Sigmoid colon (tissue), 7 donors: ENCODE data around the gene PSMD3. TPM values are rescaled to one million over a fixed set of nuclear protein-coding genes. Genes with fewer than 3 reads are reported as not detected.

ENCODE experiments used
- DNase-seq: peaks from one replicate; pipeline ENCODE4 v3.0.0-alpha.2; 2019
- H3K27ac ChIP-seq, 4 donors: fragments of 200-600 bp; sonication (generic); one replicate each; pipeline ENCODE4 v1.5.1; 2016 to 2019; ENCODE audit warnings: mild to moderate bottlenecking in 1 of 4
- H3K27me3 ChIP-seq, 3 donors: fragments of 200-600 bp; sonication (generic); one replicate each; pipeline ENCODE4 v1.5.1; 2019; ENCODE audit warnings: mild to moderate bottlenecking in 1 of 3
- H3K36me3 ChIP-seq, 4 donors: fragments of 200-600 bp; sonication (generic); one replicate each; pipeline ENCODE4 v1.5.1; 2016 to 2019
- H3K4me1 ChIP-seq, 4 donors: fragments of 200-600 bp; sonication (generic); one replicate each; pipeline ENCODE4 v1.5.1; 2017 to 2019
- H3K4me3 ChIP-seq, 4 donors: fragments of 200-600 bp; sonication (generic); one replicate each; pipeline ENCODE4 v1.5.1; 2017 to 2019; ENCODE audit warnings: mild to moderate bottlenecking in 2 of 4, moderate library complexity in 1 of 4
- H3K9me3 ChIP-seq, 4 donors: fragments of 200-600 bp in 3 of 4; sonication (generic) in 3 of 4; one replicate each; pipeline versions ENCODE4 v1.5.1 to v1.6.1; 2013 to 2019
- CTCF ChIP-seq, 4 experiments: fragments of 450-650 bp in 3 of 4; fragments of 200-600 bp in 1 of 4; IDR thresholded peaks; one replicate each; pipeline ENCODE4 v1.5.1; 2016 to 2019; ENCODE audit warnings: antibody characterized with exemption in 4 of 4, mild to moderate bottlenecking in 3 of 4, moderate library complexity in 2 of 4
- EP300 ChIP-seq, 4 donors: sonication (generic); formaldehyde crosslinking; IDR thresholded peaks; one replicate each; pipeline ENCODE4 v1.6.1; 2017; ENCODE audit warnings: antibody characterized with exemption in 4 of 4
- POLR2A ChIP-seq, 2 donors: fragments of 450-650 bp; IDR thresholded peaks; one replicate each; pipeline ENCODE4 v1.6.1; 2016; ENCODE audit warnings: antibody characterized with exemption in 2 of 2, mild to moderate bottlenecking in 2 of 2, moderate library complexity in 2 of 2
- POLR2AphosphoS5 ChIP-seq, 4 donors: sonication (generic); formaldehyde crosslinking; IDR thresholded peaks; one replicate each; pipeline ENCODE4 v1.6.1; 2017; ENCODE audit warnings: antibody characterized with exemption in 4 of 4
- WGBS, 2 donors: extraction: QIAGEN DNeasy Blood & Tissue Kit; methylation state at CpG; one replicate each; pipeline ENCODE4 v1.1.7; 2013; 5-methylcytosine and 5-hydroxymethylcytosine counted together
- intact Hi-C: fragments of 100-400 bp; cut with DNase I; formaldehyde crosslinking; loops from one replicate; pipeline ENCODE4 v1.15.1; 2023
- polyA plus RNA-seq, 3 donors: library from polyadenylated mRNA; stranded (reverse); fragments of 200-250 nt; gene quantifications; one replicate each; pipeline ENCODE4 v1.2.3, GENCODE V29; 2013
- total RNA-seq, 4 donors: library from RNA; depleted of rRNA; stranded (reverse); fragments of >200 nt; gene quantifications; one replicate each; pipeline ENCODE4 v1.1.0, GENCODE V29; 2016
- donor health status: healthy with polysubstance abuse.
- donor health status: Bipolar disorder and iron deficiency.
- donor health status: healthy.

Gene PSMD3
- total and polyA plus RNA-seq, 7 donors, result 53.2 to 112 (median 66.7) TPM

GRCh38 chr17:39951924-39952679 is 28.5 kb upstream of the PSMD3 start:
- no peaks in the 10 kb centered on the region for H3K9me3 ChIP-seq
- WGBS, 2 donors, result 36 to 60% methylated on average over 22 of the region's 22 CpGs
- H3K36me3 ChIP-seq, result no peaks in the 10 kb centered on the region
- TF ChIP-seq POLR2AphosphoS5 (IDR thresholded peaks at IDR 0.05), result no peak
- TF ChIP-seq POLR2A (IDR thresholded peaks at IDR 0.05), result no peak
- no peak for TF ChIP-seq CTCF (IDR thresholded peaks at IDR 0.05)
- no peak for TF ChIP-seq EP300 (IDR thresholded peaks at IDR 0.05)
- H3K27ac ChIP-seq, result peak overlapping the region; percentile 62 to 71 (median 68)
- H3K27me3 ChIP-seq, result no peaks in the 10 kb centered on the region
- intact Hi-C loops, result loop anchor here (2.0 kb wide), 1 partner anchor 23 kb away; no protein-coding TSS in a partner anchor
- H3K4me1 ChIP-seq, result peaks cover 0 to 13% (median 12%) of the 10 kb centered on the region in 4 donors
- peak; percentile 71 for DNase-seq
- peak overlapping the region in 3 of 4 donors; percentile 41 to 48 (median 42) for H3K4me3 ChIP-seq

GRCh38 chr17:39952680-39953470 is 27.7 kb upstream of the PSMD3 start:
- Histone ChIP-seq H3K27ac (peak overlapping the region; percentile 71 to 76 (median 72)), H3K4me1 (peaks cover 0 to 13% (median 12%) of the 10 kb centered on the region in 4 donors), H3K9me3 (no peaks in the 10 kb centered on the region), H3K4me3 (peak overlapping the region; percentile 23 to 48 (median 42)), H3K36me3 (no peaks in the 10 kb centered on the region), H3K27me3 (no peaks in the 10 kb centered on the region)
- 1% methylated on average over 55 of the region's 55 CpGs for WGBS, 2 donors
- no peak for TF ChIP-seq EP300 (IDR thresholded peaks at IDR 0.05)
- TF ChIP-seq POLR2AphosphoS5 (IDR thresholded peaks at IDR 0.05), result peak in 3 of 4 donors; percentile 12 to 51 (median 35)
- DNase-seq, result peak; percentile 99
- intact Hi-C loops, result no loop called here

GRCh38 chr17:39953471-39953888 is 27.1 kb upstream of the PSMD3 start:
- no peak for TF ChIP-seq POLR2AphosphoS5 (IDR thresholded peaks at IDR 0.05)
- TF ChIP-seq POLR2A (IDR thresholded peaks at IDR 0.05), result no peak
- TF ChIP-seq EP300 (IDR thresholded peaks at IDR 0.05), result no peak
- no peak for TF ChIP-seq CTCF (IDR thresholded peaks at IDR 0.05)
- WGBS, 2 donors, result 51 to 58% methylated on average over 9 of the region's 9 CpGs
- intact Hi-C loops, result no loop called here

GRCh38 chr17:39954876-39955275 is 25.7 kb upstream of the PSMD3 start:
- DNase-seq, result no peak
- H3K27ac ChIP-seq, result no peak overlapping the region
- TF ChIP-seq POLR2A (IDR thresholded peaks at IDR 0.05), result no peak
- no peak for TF ChIP-seq CTCF (IDR thresholded peaks at IDR 0.05)
- TF ChIP-seq POLR2AphosphoS5 (IDR thresholded peaks at IDR 0.05), result no peak
- no peak for TF ChIP-seq EP300 (IDR thresholded peaks at IDR 0.05)
- no peaks in the 10 kb centered on the region for H3K27me3 ChIP-seq
- H3K36me3 ChIP-seq, result no peaks in the 10 kb centered on the region
- 40 to 64% methylated on average over 4 of the region's 4 CpGs for WGBS, 2 donors
- no peak overlapping the region for H3K4me3 ChIP-seq
- H3K9me3 ChIP-seq, result no peaks in the 10 kb centered on the region
- intact Hi-C loops, result no loop called here
- peaks cover 0 to 17% (median 12%) of the 10 kb centered on the region in 4 donors for H3K4me1 ChIP-seq

More at GRCh38 chr17:39953471-39953888, 27.1 kb upstream of the PSMD3 start:
- Histone ChIP-seq H3K4me3 (peak overlapping the region; percentile 23 to 48 (median 40)), H3K36me3 (no peaks in the 10 kb centered on the region), H3K9me3 (no peaks in the 10 kb centered on the region), H3K4me1 (peaks cover 0 to 13% (median 12%) of the 10 kb centered on the region in 4 donors), H3K27me3 (no peaks in the 10 kb centered on the region), H3K27ac (peak overlapping the region; percentile 71 to 76 (median 72))
- DNase-seq, result no peak

- H3K9me3 ChIP-seq, result no peaks in the 10 kb centered on the region
- no peak for DNase-seq
- WGBS, 2 donors, result 61 to 72% methylated on average over 4 of the region's 4 CpGs
- H3K27me3 ChIP-seq, result no peaks in the 10 kb centered on the region
- peaks cover 0 to 17% (median 12%) of the 10 kb centered on the region in 4 donors for H3K4me1 ChIP-seq
- H3K36me3 ChIP-seq, result no peaks in the 10 kb centered on the region
- intact Hi-C loops, result no loop called here
- H3K27ac ChIP-seq, result no peak overlapping the region
- no peak for TF ChIP-seq CTCF (IDR thresholded peaks at IDR 0.05)
- TF ChIP-seq EP300 (IDR thresholded peaks at IDR 0.05), result no peak
- no peak for TF ChIP-seq POLR2AphosphoS5 (IDR thresholded peaks at IDR 0.05)
- no peak overlapping the region for H3K4me3 ChIP-seq
These were observed 24.8 kb upstream of the PSMD3 start for GRCh38 chr17:39955726-39956225.
